Activated naive CD8-positive, alpha-beta T cell treated with anti-CD3 and anti-CD28 coated beads, Interleukin-2, amount 50 U/mL, for 24 hours (primary cell): ENCODE data around the gene COPS3.
A peak's percentile ranks its signal among the peaks of the same experiment; 100 is the strongest.

Experiments used
- ATAC-seq: fragments of 150-1000 bp; cut with Tn5 transposase; one replicate; pipeline ENCODE4 v1.10.0; 2021
- DNase-seq: peaks from one replicate; pipeline ENCODE4 v3.0.0; 2021
- H3K27ac Mint-ChIP-seq: one replicate; pipeline ENCODE4 v1.8.0; 2021; ENCODE audit warnings: mild to moderate bottlenecking, mixed read lengths
- H3K27me3 Mint-ChIP-seq: one replicate; pipeline ENCODE4 v1.8.0; 2021; ENCODE audit warnings: mixed read lengths
- H3K36me3 Mint-ChIP-seq: one replicate; pipeline ENCODE4 v1.8.0; 2021; ENCODE audit warnings: low read depth, mixed read lengths
- H3K4me1 Mint-ChIP-seq: one replicate; pipeline ENCODE4 v1.8.0; 2021; ENCODE audit warnings: mixed read lengths
- H3K4me3 Mint-ChIP-seq: one replicate; pipeline ENCODE4 v1.8.0; 2021; ENCODE audit warnings: mild to moderate bottlenecking, moderate library complexity, mixed read lengths
- H3K9me3 Mint-ChIP-seq: one replicate; pipeline ENCODE4 v1.8.0; 2021; ENCODE audit warnings: mixed read lengths

COPS3 gene

GRCh38 chr17:17280613-17281549, at the start of gene COPS3:
COPS3 (minus strand) TSS chr17:17281246; CDS start chr17:17281186, 60 bp downstream.
- Mint-ChIP-seq H3K4me1 (peaks cover 38% of the 10 kb centered on the region), H3K4me3 (peak within 1 kb of the TSS; percentile 93), H3K27me3 (no peaks in the 10 kb centered on the region), H3K27ac (peak within 1 kb of the TSS; percentile 95), H3K9me3 (no peaks in the 10 kb centered on the region), H3K36me3 (peaks cover 18% of the 10 kb centered on the region)
- peak; percentile 95 for ATAC-seq
- peak; percentile 98 for DNase-seq

- ATAC-seq (no peak), DNase-seq (no peak)
- no peaks in the 10 kb centered on the region for H3K9me3 Mint-ChIP-seq
- no peaks in the 10 kb centered on the region for H3K27me3 Mint-ChIP-seq
- H3K4me1 Mint-ChIP-seq, result no peaks in the 10 kb centered on the region
- H3K27ac Mint-ChIP-seq, result no peak overlapping the region
- H3K4me3 Mint-ChIP-seq, result no peak overlapping the region
- H3K36me3 Mint-ChIP-seq, result no peaks in the 10 kb centered on the region
Measured at GRCh38 chr17:17328251-17328650, 47.2 kb upstream of the COPS3 start.

- Mint-ChIP-seq H3K4me3 (no peak overlapping the region), H3K27me3 (no peaks in the 10 kb centered on the region), H3K9me3 (no peaks in the 10 kb centered on the region), H3K36me3 (no peaks in the 10 kb centered on the region), H3K27ac (no peak overlapping the region), H3K4me1 (no peaks in the 10 kb centered on the region)
- no peak for DNase-seq
- no peak for ATAC-seq
Measured at GRCh38 chr17:17326275-17326875, 45.3 kb upstream of the COPS3 start.

- Mint-ChIP-seq H3K27me3 (no peaks in the 10 kb centered on the region), H3K4me1 (no peaks in the 10 kb centered on the region), H3K27ac (no peak overlapping the region), H3K4me3 (no peak overlapping the region), H3K9me3 (no peaks in the 10 kb centered on the region), H3K36me3 (no peaks in the 10 kb centered on the region)
- DNase-seq (no peak), ATAC-seq (no peak)
Measured at GRCh38 chr17:17325816-17326215, 44.8 kb upstream of the COPS3 start.

GRCh38 chr17:17325228-17325627, 44.2 kb upstream of the COPS3 start:
- Mint-ChIP-seq H3K9me3 (no peaks in the 10 kb centered on the region), H3K36me3 (no peaks in the 10 kb centered on the region), H3K4me1 (no peaks in the 10 kb centered on the region), H3K4me3 (no peak overlapping the region), H3K27ac (no peak overlapping the region), H3K27me3 (no peaks in the 10 kb centered on the region)
- no peak for ATAC-seq
- DNase-seq, result no peak

GRCh38 chr17:17324616-17325015, 43.6 kb upstream of the COPS3 start:
- Mint-ChIP-seq H3K4me1 (no peaks in the 10 kb centered on the region), H3K4me3 (no peak overlapping the region), H3K36me3 (no peaks in the 10 kb centered on the region), H3K27ac (no peak overlapping the region), H3K9me3 (no peaks in the 10 kb centered on the region), H3K27me3 (no peaks in the 10 kb centered on the region)
- ATAC-seq (no peak), DNase-seq (no peak)

- Mint-ChIP-seq H3K4me1 (no peaks in the 10 kb centered on the region), H3K27me3 (no peaks in the 10 kb centered on the region), H3K4me3 (no peak overlapping the region), H3K36me3 (no peaks in the 10 kb centered on the region), H3K27ac (no peak overlapping the region), H3K9me3 (no peaks in the 10 kb centered on the region)
- DNase-seq, result no peak
- ATAC-seq, result peak; percentile 33
Measured at GRCh38 chr17:17322516-17323510, 41.8 kb upstream of the COPS3 start.

- H3K27me3 Mint-ChIP-seq, result no peaks in the 10 kb centered on the region
- H3K4me3 Mint-ChIP-seq, result no peak overlapping the region
- H3K27ac Mint-ChIP-seq, result no peak overlapping the region
- no peak for ATAC-seq
- H3K4me1 Mint-ChIP-seq, result no peaks in the 10 kb centered on the region
- no peaks in the 10 kb centered on the region for H3K9me3 Mint-ChIP-seq
- no peak for DNase-seq
- no peaks in the 10 kb centered on the region for H3K36me3 Mint-ChIP-seq
Measured at GRCh38 chr17:17321356-17322025, 40.4 kb upstream of the COPS3 start.

GRCh38 chr17:17320911-17321220, 39.8 kb upstream of the COPS3 start:
- ATAC-seq, result no peak
- no peaks in the 10 kb centered on the region for H3K9me3 Mint-ChIP-seq
- H3K27ac Mint-ChIP-seq, result no peak overlapping the region

GRCh38 chr17:17320188-17320910, 39.3 kb upstream of the COPS3 start:
- Mint-ChIP-seq H3K9me3 (no peaks in the 10 kb centered on the region), H3K4me3 (no peak overlapping the region), H3K36me3 (no peaks in the 10 kb centered on the region), H3K27me3 (no peaks in the 10 kb centered on the region), H3K27ac (no peak overlapping the region), H3K4me1 (no peaks in the 10 kb centered on the region)
- DNase-seq, result no peak
- no peak for ATAC-seq

More at GRCh38 chr17:17320911-17321220, 39.8 kb upstream of the COPS3 start:
- no peaks in the 10 kb centered on the region for H3K27me3 Mint-ChIP-seq
- H3K4me1 Mint-ChIP-seq, result no peaks in the 10 kb centered on the region
- no peaks in the 10 kb centered on the region for H3K36me3 Mint-ChIP-seq
- H3K4me3 Mint-ChIP-seq, result no peak overlapping the region
- DNase-seq, result no peak

GRCh38 chr17:17315142-17315821, 34.2 kb upstream of the COPS3 start:
- H3K4me1 Mint-ChIP-seq, result no peaks in the 10 kb centered on the region
- H3K27ac Mint-ChIP-seq, result no peak overlapping the region
- H3K36me3 Mint-ChIP-seq, result no peaks in the 10 kb centered on the region

GRCh38 chr17:17314501-17315071, 33.5 kb upstream of the COPS3 start:
- Mint-ChIP-seq H3K4me3 (no peak overlapping the region), H3K4me1 (no peaks in the 10 kb centered on the region), H3K27ac (no peak overlapping the region), H3K27me3 (no peaks in the 10 kb centered on the region), H3K36me3 (no peaks in the 10 kb centered on the region), H3K9me3 (no peaks in the 10 kb centered on the region)
- ATAC-seq (no peak), DNase-seq (no peak)

More at GRCh38 chr17:17315142-17315821, 34.2 kb upstream of the COPS3 start:
- no peak for DNase-seq
- Mint-ChIP-seq H3K27me3 (no peaks in the 10 kb centered on the region), H3K4me3 (no peak overlapping the region), H3K9me3 (no peaks in the 10 kb centered on the region)
- ATAC-seq, result no peak
